HEK293 (cell line): Measurements from ENCODE around the gene EXOC8.

Source experiments
- GLI4 ChIP-seq: fragments of 450-650 bp; formaldehyde crosslinking; IDR thresholded peaks from 2 replicates; pipeline ENCODE4 v1.5.1; 2016; ENCODE audit warnings: missing biosample characterization, missing genetic modification characterization
- ZNF292 ChIP-seq: fragments of 450-650 bp; formaldehyde crosslinking; IDR thresholded peaks from 2 replicates; pipeline ENCODE4 v1.5.1; 2016; ENCODE audit warnings: low read depth, missing biosample characterization, missing genetic modification characterization, borderline replicate concordance

GRCh38 chr1:231329483-231329882, 8.2 kb downstream of the EXOC8 start:
- TF ChIP-seq GLI4 (tag by site-specific recombination), result no peak
- no peak for TF ChIP-seq ZNF292 (tag by site-specific recombination)
